Smooth muscle cell (in vitro differentiated cells): ENCODE results near the gene USP17L12. TPM values are rescaled to one million over a fixed set of nuclear protein-coding genes. Genes with fewer than 3 reads are reported as not detected.
"Not testable (repeated sequence)": the region's sequence is repeated elsewhere in the genome, so short reads cannot be mapped to it uniquely, and the experiment has no call there.

ENCODE experiments used
- DNase-seq: peaks from one replicate; lab custom pipeline; 2025; ENCODE audit not compliant: unreplicated experiment; lab: John Stamatoyannopoulos, UW
- H2AFZ ChIP-seq: fragments of 200-600 bp; sonication (generic); 2 replicates; pipeline ENCODE4 v1.6.0; 2016; ENCODE audit warnings: antibody characterized with exemption, low read depth, mild to moderate bottlenecking
- H3F3A ChIP-seq: fragments of 200-600 bp; sonication (generic); 2 replicates; pipeline ENCODE4 v1.6.0; 2017; ENCODE audit warnings: antibody characterized with exemption, low read depth
- H3K27ac ChIP-seq: fragments of 200-600 bp; sonication (generic); 2 replicates; pipeline ENCODE4 v1.5.1; 2016; ENCODE audit warnings: low read depth, mild to moderate bottlenecking
- H3K27me3 ChIP-seq: fragments of 200-600 bp; sonication (generic); 2 replicates; pipeline ENCODE4 v1.6.1; 2016; ENCODE audit warnings: low read depth, mild to moderate bottlenecking
- H3K36me3 ChIP-seq: fragments of 200-600 bp; sonication (generic); 2 replicates; pipeline ENCODE4 v1.5.1; 2016; ENCODE audit warnings: low read depth
- H3K4me1 ChIP-seq: fragments of 200-600 bp; sonication (generic); 2 replicates; pipeline ENCODE4 v1.5.1; 2016; ENCODE audit warnings: low read depth
- H3K4me2 ChIP-seq: fragments of 200-600 bp; sonication (generic); 2 replicates; pipeline ENCODE4 v1.6.0; 2016; ENCODE audit warnings: mild to moderate bottlenecking
- H3K4me3 ChIP-seq: fragments of 200-600 bp; sonication (generic); 2 replicates; pipeline ENCODE4 v1.5.1; 2016; ENCODE audit warnings: mild to moderate bottlenecking
- H3K79me2 ChIP-seq: fragments of 200-600 bp; sonication (generic); 2 replicates; pipeline ENCODE4 v1.6.0; 2016; ENCODE audit warnings: low read depth, mild to moderate bottlenecking
- H3K9ac ChIP-seq: fragments of 200-600 bp; sonication (generic); 2 replicates; pipeline ENCODE4 v1.6.0; 2016; ENCODE audit warnings: low read depth
- H3K9me3 ChIP-seq: fragments of 200-600 bp; sonication (generic); replicated peaks from 2 replicates; pipeline ENCODE4 v1.5.1; 2016; ENCODE audit warnings: low read depth
- H4K20me1 ChIP-seq: fragments of 200-600 bp; sonication (generic); 2 replicates; pipeline ENCODE4 v1.6.0; 2016; ENCODE audit warnings: low read depth
- WGBS: methylation state at CpG from one replicate; pipeline ENCODE4 v1.1.7; 2016; ENCODE audit warnings: low lambda C conversion rate; 5-methylcytosine and 5-hydroxymethylcytosine counted together
- polyA plus RNA-seq: library from polyadenylated mRNA; unstranded; fragments of >200 nt; fragmentation: Nextera tagmentation; extraction: Ambion mirVana; gene quantifications from 2 replicates; pipeline ENCODE4 v1.2.1, GENCODE V29; 2016
- total RNA-seq: library from RNA; depleted of rRNA; stranded (reverse); fragments of >200 nt; gene quantifications from 2 replicates; pipeline ENCODE4 v1.2.3, GENCODE V29; 2014

Gene USP17L12
- total and polyA plus RNA-seq, 2 experiments from 2014 or later = not detected

GRCh38 chr4:9243579-9243978, 23.6 kb downstream of the USP17L12 start, which contains the start of gene USP17L17:
Gene USP17L17, plus strand, starts transcription at chr4:9243879. Its CDS starts 0 bp downstream, at chr4:9243879.
- 86% methylated on average over 13 of the region's 14 CpGs for WGBS
- not testable (repeated sequence) for H3F3A ChIP-seq, H3K27me3 ChIP-seq, H2AFZ ChIP-seq, H3K36me3 ChIP-seq, H3K4me1 ChIP-seq, H3K4me2 ChIP-seq, H3K9me3 ChIP-seq, H3K9ac ChIP-seq, H3K4me3 ChIP-seq, H4K20me1 ChIP-seq, H3K27ac ChIP-seq, H3K79me2 ChIP-seq, DNase-seq

- H3K4me2 ChIP-seq, H3K4me3 ChIP-seq, H3F3A ChIP-seq, H3K9me3 ChIP-seq, DNase-seq, H3K9ac ChIP-seq, H2AFZ ChIP-seq, H3K79me2 ChIP-seq, H3K4me1 ChIP-seq, H3K27ac ChIP-seq, H3K27me3 ChIP-seq, H4K20me1 ChIP-seq, H3K36me3 ChIP-seq: not testable (repeated sequence)
- 83% methylated on average over 19 of the region's 26 CpGs for WGBS
Observed at GRCh38 chr4:9247953-9248680, 28.2 kb downstream of the USP17L12 start, which contains the start of gene USP17L18. Gene USP17L18, plus strand, starts transcription at chr4:9248630. Its CDS starts 0 bp downstream, at chr4:9248630.

- not testable (repeated sequence) for H3K27ac ChIP-seq, H3K4me3 ChIP-seq, H2AFZ ChIP-seq, DNase-seq, H4K20me1 ChIP-seq, H3K9ac ChIP-seq, H3K4me2 ChIP-seq, H3K27me3 ChIP-seq, H3K79me2 ChIP-seq, H3K36me3 ChIP-seq, H3F3A ChIP-seq, H3K4me1 ChIP-seq, H3K9me3 ChIP-seq
- WGBS = no CpG with 5 or more reads among the region's 13 CpGs
Observed at GRCh38 chr4:9253078-9253477, 33.1 kb downstream of the USP17L12 start, which contains the start of gene USP17L19. Gene USP17L19, plus strand, starts transcription at chr4:9253378. Its CDS starts 0 bp downstream, at chr4:9253378.

GRCh38 chr4:9257824-9258223, 37.9 kb downstream of the USP17L12 start, which contains the start of gene USP17L20:
Gene USP17L20, plus strand, starts transcription at chr4:9258124. Its CDS starts 0 bp downstream, at chr4:9258124.
- not testable (repeated sequence) for H3K4me3 ChIP-seq, DNase-seq, H3K36me3 ChIP-seq, H3K4me2 ChIP-seq, H3K9me3 ChIP-seq, H4K20me1 ChIP-seq, H3K27ac ChIP-seq, H3K27me3 ChIP-seq, H3K9ac ChIP-seq, H2AFZ ChIP-seq, H3K79me2 ChIP-seq, H3F3A ChIP-seq, H3K4me1 ChIP-seq
- no CpG with 5 or more reads among the region's 15 CpGs for WGBS

- H3K36me3 ChIP-seq, H3K4me2 ChIP-seq, H3K4me3 ChIP-seq, H3F3A ChIP-seq, DNase-seq, H3K9ac ChIP-seq, H3K4me1 ChIP-seq, H2AFZ ChIP-seq, H3K27ac ChIP-seq, H3K79me2 ChIP-seq, H4K20me1 ChIP-seq, H3K9me3 ChIP-seq, H3K27me3 ChIP-seq: not testable (repeated sequence)
- WGBS = no CpG with 5 or more reads among the region's 13 CpGs
Observed at GRCh38 chr4:9262572-9262971, 42.6 kb downstream of the USP17L12 start, which contains the start of gene USP17L21. Gene USP17L21, plus strand, starts transcription at chr4:9262872. Its CDS starts 0 bp downstream, at chr4:9262872.

- not testable (repeated sequence) for H3K4me3 ChIP-seq, H3K4me2 ChIP-seq, H3K27me3 ChIP-seq, H3K9me3 ChIP-seq, H3K9ac ChIP-seq, H3K36me3 ChIP-seq, DNase-seq, H3K27ac ChIP-seq, H4K20me1 ChIP-seq, H3F3A ChIP-seq, H3K79me2 ChIP-seq, H3K4me1 ChIP-seq, H2AFZ ChIP-seq
- no CpG with 5 or more reads among the region's 15 CpGs for WGBS
Observed at GRCh38 chr4:9267319-9267718, 47.4 kb downstream of the USP17L12 start, which contains the start of gene USP17L22. Gene USP17L22, plus strand, starts transcription at chr4:9267619. Its CDS starts 0 bp downstream, at chr4:9267619.

Other genes starting within 250 kb of the USP17L12 start
- not detected in 2 replicates for gene FAM90A26, start 49.7 kb upstream of the USP17L12 start, total RNA-seq
- not detected in 2 replicates for gene FAM90A26, start 49.7 kb upstream of the USP17L12 start, polyA plus RNA-seq
- gene USP17L10, start 9.5 kb upstream of the USP17L12 start, total RNA-seq = not detected in 2 replicates
- gene USP17L10, start 9.5 kb upstream of the USP17L12 start, polyA plus RNA-seq = not detected in 2 replicates
- not detected in 2 replicates for gene USP17L11, start 4.7 kb upstream of the USP17L12 start, total RNA-seq
- gene USP17L11, start 4.7 kb upstream of the USP17L12 start, polyA plus RNA-seq = not detected in 2 replicates
- gene USP17L13, start 4.7 kb downstream of the USP17L12 start, total RNA-seq = not detected in 2 replicates
- not detected in 2 replicates for gene USP17L13, start 4.7 kb downstream of the USP17L12 start, polyA plus RNA-seq
- gene USP17L15, start 14.2 kb downstream of the USP17L12 start, total RNA-seq = not detected in 2 replicates
- gene USP17L15, start 14.2 kb downstream of the USP17L12 start, polyA plus RNA-seq = not detected in 2 replicates
- gene USP17L17, start 23.7 kb downstream of the USP17L12 start, total RNA-seq = not detected in 2 replicates
- not detected in 2 replicates for gene USP17L17, start 23.7 kb downstream of the USP17L12 start, polyA plus RNA-seq
- not detected in 2 replicates for gene USP17L18, start 28.5 kb downstream of the USP17L12 start, total RNA-seq
- gene USP17L18, start 28.5 kb downstream of the USP17L12 start, polyA plus RNA-seq = not detected in 2 replicates
- gene USP17L19, start 33.2 kb downstream of the USP17L12 start, total RNA-seq = not detected in 2 replicates
- gene USP17L19, start 33.2 kb downstream of the USP17L12 start, polyA plus RNA-seq = not detected in 2 replicates
- not detected in 2 replicates for gene USP17L20, start 38.0 kb downstream of the USP17L12 start, total RNA-seq
- gene USP17L20, start 38.0 kb downstream of the USP17L12 start, polyA plus RNA-seq = not detected in 2 replicates
- gene USP17L21, start 42.7 kb downstream of the USP17L12 start, total RNA-seq = not detected in 2 replicates
- gene USP17L21, start 42.7 kb downstream of the USP17L12 start, polyA plus RNA-seq = not detected in 2 replicates
- not detected in 2 replicates for gene USP17L22, start 47.5 kb downstream of the USP17L12 start, total RNA-seq
- gene USP17L22, start 47.5 kb downstream of the USP17L12 start, polyA plus RNA-seq = not detected in 2 replicates
- gene USP17L24, start 105.0 kb downstream of the USP17L12 start, total RNA-seq = not detected in 2 replicates
- not detected in 2 replicates for gene USP17L24, start 105.0 kb downstream of the USP17L12 start, polyA plus RNA-seq
- not detected in 2 replicates for gene USP17L25, start 109.8 kb downstream of the USP17L12 start, total RNA-seq
- gene USP17L25, start 109.8 kb downstream of the USP17L12 start, polyA plus RNA-seq = not detected in 2 replicates
- not detected in 2 replicates for gene USP17L26, start 114.5 kb downstream of the USP17L12 start, total RNA-seq
- not detected in 2 replicates for gene USP17L26, start 114.5 kb downstream of the USP17L12 start, polyA plus RNA-seq
- not detected in 2 replicates for gene USP17L5, start 119.3 kb downstream of the USP17L12 start, total RNA-seq
- gene USP17L5, start 119.3 kb downstream of the USP17L12 start, polyA plus RNA-seq = not detected in 2 replicates
- not detected in 2 replicates for gene USP17L27, start 124.0 kb downstream of the USP17L12 start, total RNA-seq
- gene USP17L27, start 124.0 kb downstream of the USP17L12 start, polyA plus RNA-seq = not detected in 2 replicates
- not detected in 2 replicates for gene USP17L28, start 128.7 kb downstream of the USP17L12 start, total RNA-seq
- not detected in 2 replicates for gene USP17L28, start 128.7 kb downstream of the USP17L12 start, polyA plus RNA-seq
- gene USP17L29, start 133.5 kb downstream of the USP17L12 start, total RNA-seq = not detected in 2 replicates
- not detected in 2 replicates for gene USP17L29, start 133.5 kb downstream of the USP17L12 start, polyA plus RNA-seq
- gene USP17L30, start 143.0 kb downstream of the USP17L12 start, total RNA-seq = not detected in 2 replicates
- gene USP17L30, start 143.0 kb downstream of the USP17L12 start, polyA plus RNA-seq = not detected in 2 replicates
- not detected in 2 replicates for gene DEFB131A, start 224.3 kb downstream of the USP17L12 start, total RNA-seq
- not detected in 2 replicates for gene DEFB131A, start 224.3 kb downstream of the USP17L12 start, polyA plus RNA-seq